GM23338 (cell line): ENCODE data around the gene ADAM8. TPM values are rescaled to one million over a fixed set of nuclear protein-coding genes. Genes with fewer than 3 reads are reported as not detected.

Source experiments
- ATAC-seq: fragments of 200-7000 bp; cut with Tn5 transposase; 3 replicates; pipeline ENCODE4 v1.9.1; 2020
- DNase-seq: peaks from one replicate; pipeline ENCODE4 v3.0.0-alpha.2; 2015; ENCODE audit warnings: low spot score
- H2AFZ ChIP-seq: fragments of 200-600 bp; sonication (generic); 2 replicates; pipeline ENCODE4 v1.8.0; 2016; ENCODE audit warnings: antibody characterized with exemption, mild to moderate bottlenecking, moderate library complexity
- H3F3A ChIP-seq: fragments of 200-600 bp; sonication (generic); replicated peaks from 2 replicates; pipeline ENCODE4 v1.8.0; 2017; ENCODE audit warnings: antibody characterized with exemption, mixed run types, low read depth
- H3K27ac ChIP-seq: fragments of 200-600 bp; sonication (generic); 2 replicates; pipeline ENCODE4 v1.6.1; 2016; ENCODE audit warnings: low read depth
- H3K27me3 ChIP-seq: fragments of 200-600 bp; sonication (generic); 2 replicates; pipeline ENCODE4 v1.8.0; 2016; ENCODE audit warnings: mild to moderate bottlenecking, mixed run types, moderate library complexity; ENCODE audit not compliant: insufficient read depth
- H3K36me3 ChIP-seq: fragments of 200-600 bp; sonication (generic); 2 replicates; pipeline ENCODE4 v1.8.0; 2016; ENCODE audit warnings: mild to moderate bottlenecking; ENCODE audit not compliant: insufficient read depth
- H3K4me1 ChIP-seq: fragments of 200-600 bp; sonication (generic); 2 replicates; pipeline ENCODE4 v1.8.0; 2016; ENCODE audit warnings: mild to moderate bottlenecking, moderate library complexity; ENCODE audit not compliant: insufficient read depth
- H3K4me2 ChIP-seq: fragments of 200-600 bp; sonication (generic); 2 replicates; pipeline ENCODE4 v1.7.1; 2017; ENCODE audit warnings: mixed run types
- H3K4me3 ChIP-seq: fragments of 200-600 bp; sonication (generic); 2 replicates; pipeline ENCODE4 v1.6.1; 2016; ENCODE audit warnings: mixed run types
- H3K79me2 ChIP-seq: fragments of 200-600 bp; sonication (generic); replicated peaks from 2 replicates; pipeline ENCODE4 v1.8.0; 2017; ENCODE audit warnings: mild to moderate bottlenecking; ENCODE audit not compliant: insufficient read depth
- H3K9me2 ChIP-seq: fragments of 200-600 bp; sonication (generic); 2 replicates; pipeline ENCODE4 v1.8.0; 2017; ENCODE audit not compliant: insufficient read depth
- H4K20me1 ChIP-seq: fragments of 200-600 bp; sonication (generic); replicated peaks from 2 replicates; pipeline ENCODE4 v1.8.0; 2017; ENCODE audit warnings: mild to moderate bottlenecking; ENCODE audit not compliant: insufficient read depth
- H3K27ac Mint-ChIP-seq: 2 replicates; pipeline ENCODE4 v1.8.0; 2020; ENCODE audit warnings: inconsistent platforms, mild to moderate bottlenecking, moderate library complexity, mixed read lengths
- H3K27me3 Mint-ChIP-seq: 3 replicates; pipeline ENCODE4 v1.8.0; 2022; ENCODE audit warnings: low read depth, mild to moderate bottlenecking, moderate library complexity, mixed read lengths, inconsistent platforms; ENCODE audit not compliant: insufficient read depth, poor library complexity
- H3K36me3 Mint-ChIP-seq: 3 replicates; pipeline ENCODE4 v1.8.0; 2021; ENCODE audit warnings: low read depth, mild to moderate bottlenecking, inconsistent platforms, moderate library complexity, mixed read lengths
- H3K4me1 Mint-ChIP-seq: 3 replicates; pipeline ENCODE4 v1.8.0; 2020; ENCODE audit warnings: mild to moderate bottlenecking, inconsistent platforms, mixed read lengths
- H3K4me3 Mint-ChIP-seq: 3 replicates; pipeline ENCODE4 v1.8.0; 2021; ENCODE audit warnings: moderate library complexity, mild to moderate bottlenecking, inconsistent platforms, mixed read lengths
- H3K9me3 Mint-ChIP-seq: 3 replicates; pipeline ENCODE4 v1.8.0; 2020; ENCODE audit warnings: moderate library complexity, mild to moderate bottlenecking, inconsistent platforms, mixed read lengths
- CTCF ChIP-seq, 2 experiments: fragments of 200-600 bp in 1 of 2; sonication (generic) in 1 of 2; conservative IDR thresholded peaks; 2 replicates each; pipeline versions ENCODE4 v1.5.1 to v1.6.1; 2016 to 2017; ENCODE audit warnings: antibody characterized with exemption in 2 of 2, low read depth in 2 of 2, mild to moderate bottlenecking in 2 of 2, moderate library complexity in 1 of 2
- ETS1 ChIP-seq: IDR thresholded peaks from 2 replicates; pipeline ENCODE4 v1.6.1; 2016; ENCODE audit warnings: antibody characterized with exemption
- EZH2 ChIP-seq: fragments of 200-600 bp; sonication (generic); IDR thresholded peaks from one replicate; pipeline ENCODE4 v1.8.0; 2017; ENCODE audit warnings: antibody characterized with exemption, mild to moderate bottlenecking, low read depth; ENCODE audit not compliant: unreplicated experiment
- EZH2phosphoT487 ChIP-seq: fragments of 200-600 bp; sonication (generic); IDR thresholded peaks from one replicate; pipeline ENCODE4 v1.8.1; 2018; ENCODE audit warnings: antibody characterized with exemption; ENCODE audit not compliant: unreplicated experiment
- ZNF462 ChIP-seq: fragments of 250-450 bp; sonication (Bioruptor Pico); IDR thresholded peaks from 2 replicates; pipeline ENCODE4 v1.5.0; 2020; ENCODE audit warnings: mild to moderate bottlenecking, moderate library complexity
- polyA plus RNA-seq: library from polyadenylated mRNA; unstranded; fragments of >200 nt; fragmentation: Nextera tagmentation; extraction: Ambion mirVana; gene quantifications from 2 replicates; pipeline ENCODE4 v1.2.1, GENCODE V29; 2016
- total RNA-seq: library from RNA; depleted of rRNA; stranded (reverse); fragments of >200 nt; shearing (Covaris generic); gene quantifications from 2 replicates; pipeline ENCODE4 v1.2.3, GENCODE V29; 2014

Gene ADAM8
- total and polyA plus RNA-seq, 2 experiments from 2014 or later, result 1.9 to 5.5 TPM

- H2AFZ ChIP-seq, result no peak overlapping the region; the same call in 1 of the 2 replicates
- H3K79me2 ChIP-seq, result no peaks in the 10 kb centered on the region
- H3K27me3 ChIP-seq, result no peaks in the 10 kb centered on the region
- no peaks in the 10 kb centered on the region for H3K4me1 ChIP-seq
- no peak for ATAC-seq
- no peaks in the 10 kb centered on the region for H3F3A ChIP-seq
- Mint-ChIP-seq H3K27ac (no peak overlapping the region), H3K36me3 (peaks cover 3% of the 10 kb centered on the region; the same call in 1 of the 3 replicates), H3K27me3 (peaks cover 6% of the 10 kb centered on the region), H3K4me3 (no peak overlapping the region), H3K4me1 (no peaks in the 10 kb centered on the region; the same call in 2 of the 3 replicates), H3K9me3 (no peaks in the 10 kb centered on the region)
- no peak overlapping the region for H3K4me3 ChIP-seq
- no peak overlapping the region for H3K4me2 ChIP-seq
- TF ChIP-seq CTCF (conservative IDR thresholded peaks at IDR 0.05; ENCODE audit: low read depth in 2 of 2) (no peak), ETS1 (no peak), ZNF462 (CRISPR knock-in tag) (no peak), EZH2 (no peak), EZH2phosphoT487 (no peak)
- no peaks in the 10 kb centered on the region for H4K20me1 ChIP-seq
- no peaks in the 10 kb centered on the region for H3K9me2 ChIP-seq
- no peak for DNase-seq
- H3K27ac ChIP-seq, result no peak overlapping the region
- H3K36me3 ChIP-seq, result no peaks in the 10 kb centered on the region
These were observed 8.1 kb downstream of the ADAM8 start for GRCh38 chr10:133268532-133268931.
